ENCODE measurements around the gene TSPO. TPM values are rescaled to one million over a fixed set of nuclear protein-coding genes. Genes with fewer than 3 reads are reported as not detected.

Gene TSPO
- total RNA-seq, 4 donors from 2014 or later, result 346 to 897 (median 746) TPM

- TF ChIP-seq CTCF (IDR thresholded peaks at IDR 0.05) (no peak), POLR2AphosphoS5 (IDR thresholded peaks at IDR 0.05) (no peak), POLR2A (IDR thresholded peaks at IDR 0.05) (no peak), EP300 (IDR thresholded peaks at IDR 0.05) (no peak)
- no peak overlapping the region for H3K4me3 ChIP-seq
- DNase-seq (ENCODE audit: low spot score in 2 of 2), result no peak
- no peaks in the 10 kb centered on the region for H3K9me3 ChIP-seq
- H3K27ac ChIP-seq, result no peak overlapping the region
- WGBS, result 68% methylated on average over 13 of the region's 13 CpGs
- peaks cover 18% of the 10 kb centered on the region for H3K36me3 ChIP-seq
- peaks cover 19% of the 10 kb centered on the region for H3K4me1 ChIP-seq
- no peaks in the 10 kb centered on the region for H3K27me3 ChIP-seq
These were observed 23.2 kb upstream of the TSPO start for GRCh38 chr22:43128116-43128515.

DNA sequence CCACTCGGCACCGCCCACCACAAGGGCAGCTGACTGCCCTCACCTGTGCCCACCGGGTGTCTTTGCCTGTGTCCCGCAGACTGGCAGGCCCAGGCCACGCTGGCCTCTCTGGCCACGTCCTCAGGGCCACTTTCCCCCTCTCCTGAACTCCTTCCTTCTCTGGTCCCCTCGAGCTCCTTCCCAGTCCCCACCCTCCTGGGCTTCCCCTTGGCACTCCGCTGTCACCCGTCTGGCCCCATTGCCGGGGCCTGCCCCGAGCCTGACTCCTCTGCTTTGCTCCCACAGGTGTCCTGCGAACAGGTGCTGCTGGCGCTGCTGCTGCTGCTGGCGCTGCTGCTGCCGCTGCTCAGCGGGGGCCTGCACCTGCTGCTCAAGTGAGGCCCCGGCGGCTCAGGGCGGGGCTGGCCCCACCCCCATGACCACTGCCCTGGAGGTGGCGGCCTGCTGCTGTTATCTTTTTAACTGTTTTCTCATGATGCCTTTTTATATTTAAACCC is 22.4 kb upstream of the TSPO start:
- no peak for DNase-seq (ENCODE audit: low spot score in 2 of 2)
- no peak overlapping the region for H3K4me3 ChIP-seq
- H3K36me3 ChIP-seq, result peaks cover 22% of the 10 kb centered on the region
- 43% methylated on average over 18 of the region's 20 CpGs for WGBS
- H3K4me1 ChIP-seq, result peaks cover 19% of the 10 kb centered on the region
- H3K27me3 ChIP-seq, result no peaks in the 10 kb centered on the region
- no peaks in the 10 kb centered on the region for H3K9me3 ChIP-seq
- no peak for TF ChIP-seq POLR2A (IDR thresholded peaks at IDR 0.05)
- TF ChIP-seq POLR2AphosphoS5 (IDR thresholded peaks at IDR 0.05), result no peak
- no peak for TF ChIP-seq EP300 (IDR thresholded peaks at IDR 0.05)
- TF ChIP-seq CTCF (IDR thresholded peaks at IDR 0.05), result no peak
- H3K27ac ChIP-seq, result no peak overlapping the region

DNA sequence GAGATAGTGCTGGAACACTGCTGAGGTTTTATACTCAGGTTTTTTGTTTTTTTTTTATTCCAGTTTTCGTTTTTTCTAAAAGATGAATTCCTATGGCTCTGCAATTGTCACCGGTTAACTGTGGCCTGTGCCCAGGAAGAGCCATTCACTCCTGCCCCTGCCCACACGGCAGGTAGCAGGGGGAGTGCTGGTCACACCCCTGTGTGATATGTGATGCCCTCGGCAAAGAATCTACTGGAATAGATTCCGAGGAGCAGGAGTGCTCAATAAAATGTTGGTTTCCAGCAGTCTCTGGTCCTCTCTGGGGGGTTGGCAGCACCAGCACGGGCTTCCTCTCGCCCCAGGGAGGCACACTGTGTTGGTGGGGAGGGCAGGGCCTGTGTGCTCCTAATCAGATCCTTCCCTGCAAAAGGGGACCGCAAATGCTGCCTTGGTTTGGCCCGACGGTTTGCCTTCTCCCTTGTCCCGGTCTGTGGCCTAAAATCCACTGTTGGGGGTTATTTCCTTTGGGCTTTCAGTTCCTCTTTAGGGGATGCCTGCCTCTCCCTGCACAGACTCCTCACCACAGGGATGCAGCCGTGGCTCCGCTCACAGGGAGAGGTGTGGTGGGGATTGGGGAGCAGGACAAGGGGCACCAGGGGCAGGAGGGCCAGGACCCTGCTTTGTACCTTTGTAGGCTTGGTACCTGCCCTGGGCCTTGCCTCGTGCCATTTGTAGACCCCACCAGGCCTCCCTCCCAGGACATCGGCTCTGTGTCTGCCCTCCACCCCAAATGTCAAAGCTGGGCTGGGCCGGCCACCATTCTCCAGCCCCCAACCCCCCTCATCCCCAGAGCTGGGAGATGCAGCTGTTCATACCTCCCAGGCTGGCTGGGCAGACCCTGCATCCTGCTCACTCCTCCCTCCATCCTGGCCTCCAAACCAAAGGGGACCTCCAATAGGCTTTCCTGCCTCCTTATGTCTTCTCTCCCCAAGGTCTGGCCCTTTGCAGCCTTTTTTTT is 21.6 kb upstream of the TSPO start:
- Histone ChIP-seq H3K4me1 (peaks cover 19% of the 10 kb centered on the region), H3K36me3 (peaks cover 30% of the 10 kb centered on the region), H3K27me3 (no peaks in the 10 kb centered on the region), H3K9me3 (no peaks in the 10 kb centered on the region), H3K27ac (no peak overlapping the region), H3K4me3 (no peak overlapping the region)
- TF ChIP-seq POLR2A (IDR thresholded peaks at IDR 0.05) (no peak), POLR2AphosphoS5 (IDR thresholded peaks at IDR 0.05) (no peak), EP300 (IDR thresholded peaks at IDR 0.05) (no peak), CTCF (IDR thresholded peaks at IDR 0.05) (no peak)
- WGBS, result 61% methylated on average over 14 of the region's 16 CpGs
- DNase-seq (ENCODE audit: low spot score in 2 of 2), result no peak

DNA sequence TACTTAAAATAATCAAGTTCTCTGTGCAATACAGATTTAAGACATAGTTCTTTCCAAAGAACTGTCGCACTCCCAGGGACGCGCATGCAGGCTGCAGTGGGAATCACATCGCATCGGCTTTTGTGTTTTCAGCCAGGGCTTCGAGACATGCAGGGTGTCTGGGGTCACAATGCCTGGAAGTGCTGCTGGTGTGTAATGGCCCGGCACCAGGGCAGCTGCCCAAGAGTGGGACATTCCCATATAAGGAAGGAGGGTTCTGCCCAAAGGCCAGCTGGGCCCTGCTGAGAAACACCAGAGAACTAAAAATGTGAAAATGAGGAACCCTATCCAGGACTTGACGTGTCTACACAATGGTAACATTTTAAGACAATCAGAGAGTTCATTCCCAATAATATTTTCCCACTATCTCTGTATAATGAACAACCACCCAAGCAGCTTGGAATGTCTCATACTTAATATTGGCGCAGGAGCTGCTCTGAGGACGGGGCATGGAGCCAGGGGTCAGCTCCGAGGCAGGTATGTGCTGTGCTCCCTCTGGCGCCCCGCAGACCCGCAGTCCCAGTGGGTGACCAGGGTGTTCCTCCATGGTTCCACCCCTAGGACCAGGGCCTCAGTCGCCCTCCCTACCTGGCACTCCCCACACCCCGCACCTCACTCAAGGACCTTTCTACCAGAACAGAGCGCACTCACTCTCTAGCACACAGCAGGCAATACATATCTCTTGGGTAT is 19.4 kb upstream of the TSPO start:
- WGBS, result 92% methylated on average over 17 of the region's 17 CpGs
- H3K4me1 ChIP-seq, result peaks cover 16% of the 10 kb centered on the region
- no peaks in the 10 kb centered on the region for H3K9me3 ChIP-seq
- no peak overlapping the region for H3K27ac ChIP-seq
- no peaks in the 10 kb centered on the region for H3K27me3 ChIP-seq
- no peak for TF ChIP-seq POLR2A (IDR thresholded peaks at IDR 0.05)
- no peak for TF ChIP-seq CTCF (IDR thresholded peaks at IDR 0.05)
- no peak for TF ChIP-seq EP300 (IDR thresholded peaks at IDR 0.05)
- TF ChIP-seq POLR2AphosphoS5 (IDR thresholded peaks at IDR 0.05), result no peak
- no peak for DNase-seq (ENCODE audit: low spot score in 2 of 2)
- H3K36me3 ChIP-seq, result peaks cover 48% of the 10 kb centered on the region
- no peak overlapping the region for H3K4me3 ChIP-seq

DNA sequence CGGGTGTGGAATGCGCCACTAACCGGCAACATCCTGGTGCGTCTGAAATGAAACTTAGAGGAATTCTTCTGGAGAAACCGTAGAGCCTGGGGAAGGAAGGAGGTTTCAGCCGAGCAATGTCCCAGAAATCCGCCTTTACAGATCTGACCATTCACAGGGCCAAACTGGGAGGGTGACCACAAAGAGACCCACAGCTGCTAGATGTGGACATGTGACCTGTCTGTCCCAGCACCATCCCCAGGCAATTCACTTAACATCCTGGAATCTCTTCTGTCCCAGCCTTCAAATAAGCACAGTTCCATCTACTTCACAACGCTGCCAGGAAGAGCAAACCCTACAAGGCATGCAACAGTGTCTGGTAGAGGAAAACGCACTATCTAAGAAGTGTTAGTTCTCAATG is 18.0 kb upstream of the TSPO start:
- Histone ChIP-seq H3K4me1 (peaks cover 2% of the 10 kb centered on the region), H3K36me3 (peaks cover 62% of the 10 kb centered on the region), H3K27ac (no peak overlapping the region), H3K9me3 (no peaks in the 10 kb centered on the region), H3K4me3 (no peak overlapping the region), H3K27me3 (no peaks in the 10 kb centered on the region)
- WGBS, result 82% methylated on average over 9 of the region's 9 CpGs
- DNase-seq (ENCODE audit: low spot score in 2 of 2), result no peak
- no peak for TF ChIP-seq POLR2A (IDR thresholded peaks at IDR 0.05)
- no peak for TF ChIP-seq CTCF (IDR thresholded peaks at IDR 0.05)
- TF ChIP-seq EP300 (IDR thresholded peaks at IDR 0.05), result no peak
- TF ChIP-seq POLR2AphosphoS5 (IDR thresholded peaks at IDR 0.05), result no peak
